HTR-8/SVneo (cell line): Measurements from ENCODE around the gene LARGE1.

Source experiments
- DNase-seq: peaks from one replicate; pipeline ENCODE4 v3.0.0; 2011; ENCODE audit warnings: low spot score, mixed read lengths; ENCODE audit not compliant: insufficient read length
- FAIRE-seq: peaks from 2 replicates; lab custom pipeline; 2011; peaks lifted over from hg19 to GRCh38; lab: Jason Lieb, UNC

Gene LARGE1

DNA sequence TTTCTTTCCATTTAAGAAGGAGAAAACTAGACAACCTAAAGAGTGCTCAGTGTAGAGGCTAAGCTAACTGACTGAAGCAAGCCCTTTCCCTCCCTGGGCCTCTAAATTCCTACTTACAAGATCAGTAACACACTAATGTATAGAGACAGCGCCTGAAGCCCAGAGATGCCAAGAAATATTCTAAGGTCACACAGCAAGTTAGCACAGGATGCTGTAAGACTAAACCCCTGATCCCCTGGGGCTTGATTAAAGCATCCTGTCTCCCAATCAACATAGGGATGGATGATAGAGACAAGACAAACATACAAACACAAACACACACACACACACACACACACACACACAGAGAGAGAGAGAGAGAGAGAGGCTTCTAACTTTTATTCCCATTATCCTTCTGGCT is 5.6 kb downstream of the LARGE1 start:
- FAIRE-seq: no peak
- no peak for DNase-seq

- no peak for FAIRE-seq
- DNase-seq: no peak
These were observed 6.1 kb downstream of the LARGE1 start for GRCh38 chr22:33914131-33914530.

DNA sequence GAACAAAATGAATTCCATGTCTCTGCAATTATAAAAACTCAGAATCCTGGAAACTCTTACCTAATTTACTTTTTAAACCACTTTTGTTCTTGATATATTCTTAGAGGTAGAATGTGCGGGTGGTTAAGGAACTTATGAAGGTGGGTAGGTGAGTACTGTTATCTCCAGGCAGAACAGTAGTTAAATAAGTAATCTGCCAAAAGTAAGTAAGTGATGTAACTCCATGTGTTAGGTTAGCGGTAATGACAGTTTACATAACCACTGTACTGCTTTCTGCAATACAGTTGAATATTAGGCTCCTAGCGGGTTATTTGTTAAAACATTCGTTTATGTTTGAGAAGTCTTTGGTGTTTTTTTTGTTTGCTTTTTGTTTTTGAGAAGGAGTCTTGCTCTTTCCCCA is 7.1 kb downstream of the LARGE1 start:
- DNase-seq: no peak
- FAIRE-seq: no peak

DNA sequence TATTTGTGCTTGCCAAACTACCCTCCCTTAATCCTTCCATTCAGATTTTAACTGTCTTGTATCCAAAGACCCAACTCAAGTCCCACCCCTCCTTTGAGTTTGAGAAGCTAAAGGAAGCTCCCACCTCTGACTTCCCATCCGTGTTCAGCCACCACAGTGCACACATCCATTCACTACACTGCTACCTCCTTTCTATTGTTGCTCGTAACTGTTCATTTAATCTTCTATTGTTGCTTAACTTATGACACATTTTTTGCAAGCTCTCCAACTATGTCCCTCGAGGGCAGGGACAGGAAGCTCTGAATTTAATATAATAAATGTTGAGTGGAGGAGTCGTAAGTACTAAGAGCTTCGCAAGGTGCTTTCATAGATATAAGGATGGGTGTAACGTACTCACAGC is 10.4 kb downstream of the LARGE1 start:
- FAIRE-seq: no peak
- no peak for DNase-seq

- DNase-seq: no peak
- no peak for FAIRE-seq
These were observed 11.2 kb downstream of the LARGE1 start for GRCh38 chr22:33909075-33909458.

DNA sequence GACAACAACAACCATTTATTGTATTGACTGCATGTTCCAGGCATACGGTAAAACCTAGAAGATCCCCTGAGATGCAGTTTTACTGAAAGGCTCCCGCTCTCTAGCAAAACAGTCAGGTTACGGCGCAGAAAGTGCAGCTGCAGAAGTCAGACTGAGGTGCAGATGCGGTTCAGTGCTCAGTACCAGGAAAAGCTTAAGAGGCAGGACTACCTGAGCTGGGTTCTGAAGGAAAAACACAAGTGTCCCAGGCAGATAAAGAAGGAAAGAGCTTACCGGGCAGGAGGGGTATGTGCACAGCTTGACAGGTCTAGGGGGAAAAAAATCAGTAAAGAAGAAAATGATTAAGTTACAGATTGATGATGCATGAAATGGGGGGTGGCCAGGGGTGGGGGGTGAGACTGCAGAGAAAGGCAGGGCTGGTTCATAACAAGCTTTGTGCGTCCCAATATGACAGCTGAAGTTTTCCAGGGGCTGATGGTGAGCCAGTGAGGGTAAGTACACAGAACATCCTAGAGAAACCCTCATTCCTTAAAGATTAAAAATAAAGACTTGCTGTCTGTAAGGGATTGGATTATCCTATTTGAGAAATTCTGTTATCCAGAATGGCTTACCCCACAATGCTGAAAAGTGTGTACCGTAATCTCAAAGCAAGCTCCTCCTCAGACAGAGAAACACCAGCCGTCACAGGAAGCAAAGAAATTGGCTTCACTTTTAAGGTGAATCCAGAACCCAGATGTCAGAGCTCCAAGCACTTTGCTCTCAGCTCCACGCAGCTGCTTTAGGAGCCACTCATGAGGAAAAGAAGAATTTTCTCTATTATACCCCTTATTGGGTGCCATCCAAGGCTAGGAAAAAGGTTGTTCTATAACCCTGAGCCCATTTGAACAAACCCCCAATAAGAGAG is 11.9 kb downstream of the LARGE1 start:
- no peak for FAIRE-seq
- no peak for DNase-seq

DNA sequence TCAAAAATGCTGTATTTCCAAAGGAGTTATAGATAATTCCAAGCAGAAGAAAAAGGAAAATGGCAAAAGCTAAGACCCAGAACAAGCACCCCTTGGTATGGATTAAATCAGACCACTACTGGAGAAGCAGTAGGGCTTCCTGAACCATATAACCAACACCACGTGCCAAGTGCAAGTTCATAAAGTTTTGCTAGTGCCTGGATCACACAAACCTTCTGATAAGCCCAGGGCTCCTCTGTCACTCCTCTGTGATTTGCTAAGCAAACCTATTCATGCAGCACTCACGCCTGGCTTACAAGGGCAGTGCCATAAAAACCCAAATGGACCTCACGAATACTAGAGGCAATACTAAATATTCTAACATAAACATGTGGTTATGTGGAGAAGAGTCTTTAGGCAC is 13.3 kb downstream of the LARGE1 start:
- DNase-seq (no peak), FAIRE-seq (no peak)

DNA sequence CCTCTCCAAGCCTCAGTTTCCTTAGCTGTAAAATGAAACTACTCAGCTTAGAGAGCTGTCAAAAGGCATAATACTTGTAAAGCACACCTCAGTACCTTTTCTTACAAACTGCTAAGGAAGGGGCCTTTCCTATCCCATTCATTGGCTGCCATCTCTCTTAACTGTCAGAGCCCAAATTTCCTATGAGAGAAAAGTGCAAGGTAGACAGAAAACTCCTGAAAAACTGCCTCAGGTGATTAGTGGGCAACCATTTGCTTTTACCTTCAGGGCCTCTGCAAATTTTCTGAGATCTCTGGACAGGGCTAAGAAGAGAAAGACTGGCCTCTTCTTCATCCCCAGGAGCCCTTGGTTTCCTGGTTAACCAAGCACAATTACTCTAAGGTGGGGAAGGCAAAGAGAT is 13.8 kb downstream of the LARGE1 start:
- FAIRE-seq (no peak), DNase-seq (no peak)

DNA sequence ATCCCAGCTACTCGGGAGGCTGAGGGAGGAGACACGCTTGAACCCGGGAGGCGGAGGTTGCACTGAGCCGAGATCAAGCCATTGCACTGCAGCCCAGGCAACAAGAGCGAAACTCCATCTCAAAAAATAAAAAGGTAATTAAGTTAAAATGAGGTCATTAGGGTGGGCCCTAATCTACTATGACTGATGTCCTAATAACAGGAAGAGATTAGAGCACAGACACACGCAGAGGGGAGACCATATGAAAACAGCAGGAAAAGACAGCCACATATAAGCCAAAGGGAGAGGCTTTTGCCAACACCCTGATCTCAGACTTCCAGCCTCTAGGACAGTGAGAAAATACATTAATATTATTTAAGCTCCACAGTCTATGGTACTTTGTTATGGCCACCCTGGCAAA is 17.3 kb downstream of the LARGE1 start:
- DNase-seq (no peak), FAIRE-seq (no peak)

- no peak for FAIRE-seq
These were observed 18.2 kb downstream of the LARGE1 start for GRCh38 chr22:33902073-33902472.

DNA sequence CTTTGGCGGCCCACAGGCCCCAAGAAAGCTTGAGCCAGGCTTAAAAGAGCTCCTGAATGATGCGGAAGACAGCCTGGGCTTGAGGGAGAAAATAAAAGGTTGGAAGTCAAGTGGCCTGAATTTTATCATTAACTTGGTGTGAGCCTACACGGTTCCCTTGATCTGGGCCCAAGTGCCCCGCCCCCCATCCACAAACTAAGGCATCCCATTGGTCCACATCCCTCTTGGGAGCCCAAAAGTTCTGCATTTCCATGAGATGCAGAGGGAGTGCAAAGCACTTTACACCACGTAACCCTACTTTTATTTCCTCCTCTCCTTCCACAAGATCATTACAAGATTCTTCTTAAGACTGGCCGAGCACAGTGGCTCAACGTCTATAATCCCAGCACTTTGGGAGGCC is 22.2 kb downstream of the LARGE1 start:
- DNase-seq (no peak), FAIRE-seq (no peak)

More at GRCh38 chr22:33902073-33902472, 18.2 kb downstream of the LARGE1 start:
- DNase-seq: no peak

GRCh38 chr22:33897448-33897835 is 22.8 kb downstream of the LARGE1 start:
- FAIRE-seq (no peak), DNase-seq (no peak)

GRCh38 chr22:33896575-33897447 is 23.5 kb downstream of the LARGE1 start:
- FAIRE-seq (no peak), DNase-seq (no peak)

DNA sequence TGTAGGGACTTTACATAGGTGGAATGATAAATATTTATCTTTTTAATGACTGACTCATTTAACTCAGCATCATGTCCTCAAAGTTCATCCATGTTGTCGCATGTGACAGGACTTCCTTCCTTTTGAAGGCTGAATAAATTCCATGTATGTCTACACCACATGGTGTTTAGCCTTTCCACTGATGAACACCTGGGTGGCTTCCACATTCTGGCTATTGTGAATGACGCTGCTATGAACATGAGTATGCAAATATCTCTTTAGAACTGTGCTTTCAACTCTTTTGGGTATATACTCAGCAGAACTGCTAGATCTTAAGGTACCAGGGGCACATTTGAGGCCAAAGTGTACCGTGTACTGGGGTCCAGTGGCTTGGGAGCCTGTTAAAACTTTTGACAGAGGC is 24.1 kb downstream of the LARGE1 start:
- no peak for DNase-seq
- no peak for FAIRE-seq

GRCh38 chr22:33895444-33895843 is 24.8 kb downstream of the LARGE1 start:
- FAIRE-seq (no peak), DNase-seq (no peak)

- DNase-seq (no peak), FAIRE-seq (no peak)
These were observed 25.8 kb downstream of the LARGE1 start for GRCh38 chr22:33894515-33894914.

DNA sequence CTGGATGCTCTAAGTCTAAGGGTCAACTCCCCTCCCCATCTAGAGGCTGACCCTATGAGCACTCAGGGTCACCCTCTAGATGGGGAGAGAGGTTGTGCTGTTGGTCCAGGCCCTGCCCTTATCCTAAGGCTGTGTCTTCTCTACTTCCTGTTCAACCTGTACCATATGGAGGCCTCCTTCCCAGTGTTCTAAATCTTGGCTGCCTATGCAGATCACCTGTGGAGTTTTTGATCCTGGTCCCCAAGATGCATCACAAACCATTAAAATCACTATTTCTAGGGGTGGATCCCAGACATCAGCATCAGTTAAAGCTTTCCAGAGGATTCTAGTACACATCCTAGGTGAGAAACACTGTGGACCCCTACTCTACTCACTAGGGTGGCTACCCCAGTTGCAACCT is 26.2 kb downstream of the LARGE1 start:
- no peak for FAIRE-seq
- DNase-seq: no peak

DNA sequence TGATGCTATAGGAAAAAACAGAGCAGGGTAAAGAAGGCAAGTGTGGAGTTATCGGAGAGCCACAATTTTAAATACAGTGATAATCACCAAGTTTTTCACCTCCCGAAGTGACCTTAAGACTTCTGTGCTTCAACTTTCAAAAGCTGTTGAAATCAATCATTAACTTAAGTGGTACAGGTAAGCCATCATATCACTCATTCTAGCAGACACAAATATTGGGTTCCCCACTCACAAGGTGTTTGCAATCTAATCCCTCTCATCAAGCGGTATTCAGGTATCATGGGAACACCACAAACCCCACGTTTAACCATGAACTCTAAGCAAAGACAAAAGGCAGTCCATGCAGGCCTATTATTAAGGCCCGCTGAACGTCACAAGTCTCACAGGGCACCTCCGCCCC is 26.8 kb downstream of the LARGE1 start:
- DNase-seq (no peak), FAIRE-seq (no peak)

- FAIRE-seq (no peak), DNase-seq (no peak)
These were observed 28.3 kb downstream of the LARGE1 start for GRCh38 chr22:33891992-33892391.

DNA sequence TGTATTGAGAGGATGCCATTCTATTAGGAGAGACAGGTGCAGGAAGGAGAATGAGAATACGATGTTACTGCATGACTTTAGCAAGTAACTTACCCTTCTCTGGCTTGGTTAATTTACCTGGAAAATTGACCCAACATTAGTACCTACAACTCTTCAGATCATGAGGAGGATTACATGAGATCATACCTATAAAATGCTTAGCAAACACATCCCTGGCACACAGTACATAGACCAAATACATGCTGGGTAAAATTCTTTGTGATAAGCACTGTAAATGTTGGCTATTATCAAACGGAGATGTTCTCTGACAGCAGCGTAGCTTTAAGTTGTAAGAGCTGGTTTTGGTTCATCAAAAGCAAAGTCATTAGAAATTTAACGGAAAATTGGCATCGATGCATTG is 28.8 kb downstream of the LARGE1 start:
- no peak for FAIRE-seq
- no peak for DNase-seq

DNA sequence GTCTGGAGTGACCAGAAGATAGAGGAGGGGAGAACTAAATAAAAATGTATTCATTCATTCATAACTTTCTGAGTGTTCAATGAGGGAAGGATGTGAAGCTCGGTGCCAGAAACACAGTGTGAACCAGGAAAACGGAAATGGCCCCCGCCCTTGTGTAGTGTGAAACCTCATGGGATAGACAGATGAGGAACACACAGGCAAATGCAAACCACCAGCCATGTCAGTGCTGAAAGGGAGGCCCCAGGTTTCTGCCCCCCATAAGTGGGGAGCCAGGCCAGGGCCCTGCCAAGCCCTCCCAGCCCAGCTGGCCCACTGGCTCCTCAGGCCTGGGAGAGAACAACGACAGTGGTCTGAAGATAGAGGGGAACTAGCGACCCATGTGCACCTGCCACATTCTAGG is 30.5 kb downstream of the LARGE1 start:
- FAIRE-seq (no peak), DNase-seq (no peak)
